RPMI7951 (cell line): Measurements from ENCODE around the gene RAB1B. TPM values are rescaled to one million over a fixed set of nuclear protein-coding genes. Genes with fewer than 3 reads are reported as not detected.

ENCODE experiments used
- DNase-seq: peaks from one replicate; pipeline ENCODE4 v3.0.0-alpha.2; 2012; ENCODE audit warnings: low read depth
- total RNA-seq: library from RNA; depleted of rRNA; stranded (reverse); fragments of >200 nt; shearing (Covaris generic); gene quantifications from 2 replicates; pipeline ENCODE4 v1.2.3, GENCODE V29; 2014; rRNA removed

RAB1B gene
- total RNA-seq, 1 experiment from 2014 or later = 161 TPM

DNA sequence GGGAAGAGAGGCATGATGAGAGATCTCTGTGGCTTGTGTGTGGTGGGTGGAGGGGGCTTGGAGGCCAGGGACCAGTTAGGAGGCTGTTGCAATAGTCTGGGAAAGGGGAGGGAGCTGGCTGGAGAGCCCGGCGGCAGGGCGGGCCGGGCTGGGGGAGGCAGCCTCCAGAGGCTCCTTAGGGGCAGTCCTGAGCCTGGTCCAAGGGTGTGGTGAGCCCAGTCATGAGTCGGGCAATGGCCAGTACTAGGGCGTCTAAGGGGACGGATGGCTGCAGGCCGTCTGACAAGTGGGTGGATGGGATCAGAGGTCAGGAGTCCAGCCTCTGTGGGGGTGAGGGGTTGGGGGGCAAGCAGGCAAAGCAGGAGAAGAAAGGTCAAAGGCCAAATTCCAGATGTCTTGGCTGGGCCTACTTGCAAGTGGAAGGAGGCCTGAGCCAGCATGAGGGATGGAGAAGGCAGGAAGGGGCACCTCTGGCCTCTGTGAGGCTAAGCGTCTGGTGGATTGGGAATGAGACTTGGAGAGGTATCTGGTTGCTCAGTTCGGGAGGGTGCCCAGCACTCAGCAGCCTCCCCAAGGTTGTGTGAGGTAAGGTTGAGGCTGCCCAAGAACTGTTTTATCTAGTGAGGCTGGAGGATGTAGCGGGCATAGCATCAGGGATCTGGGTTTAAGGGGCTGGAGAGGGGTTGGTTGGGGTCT is 54.4 kb downstream of the RAB1B start:
- DNase-seq = no peak

DNA sequence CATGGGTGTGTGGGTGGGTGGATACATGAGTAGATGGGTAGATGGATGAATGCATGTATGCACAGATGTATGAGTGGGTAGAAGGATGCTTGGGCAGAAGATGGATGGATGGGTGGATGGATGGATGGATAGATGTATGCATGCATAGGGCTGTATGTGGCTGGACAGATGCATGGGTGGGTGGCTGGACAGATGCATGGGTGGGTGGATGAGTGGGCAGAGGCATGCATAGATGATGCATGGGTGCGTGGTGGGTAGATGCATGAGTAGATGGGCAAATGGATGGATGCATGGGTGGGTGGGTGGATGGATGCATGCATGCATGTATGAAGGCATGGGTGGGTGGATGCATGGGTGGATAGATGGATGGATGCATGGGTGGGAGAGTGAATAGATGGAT is 55.2 kb downstream of the RAB1B start:
- no peak for DNase-seq

DNA sequence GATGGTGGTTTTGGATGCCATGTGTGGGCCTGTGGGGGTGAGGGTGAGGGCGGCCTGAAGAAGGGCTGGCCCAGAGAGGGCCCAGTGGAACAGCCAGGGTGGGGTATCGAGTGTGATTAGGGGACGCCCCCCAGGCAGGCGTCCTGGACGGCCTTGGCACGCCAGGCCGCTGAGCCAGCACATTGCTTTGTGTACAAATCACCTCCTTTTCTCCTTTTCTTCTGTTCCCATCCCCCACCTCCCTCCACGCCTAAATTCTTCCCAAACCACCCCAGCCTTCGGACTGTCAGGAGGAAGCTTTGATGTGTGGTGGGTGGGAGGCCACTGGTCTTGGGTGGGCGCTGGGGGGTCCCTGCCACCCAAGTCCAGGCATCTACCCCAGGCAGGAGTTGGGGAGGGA is 56.2 kb downstream of the RAB1B start:
- peak; percentile 67 for DNase-seq

GRCh38 chr11:66325263-66325671 is 56.8 kb downstream of the RAB1B start:
- peak; percentile 32 for DNase-seq

- DNase-seq = peak; percentile 58
These were observed 58.0 kb downstream of the RAB1B start for GRCh38 chr11:66326261-66327111.

Other genes with a start within 250 kb of the RAB1B start
- gene CATSPER1, start 242.2 kb upstream of the RAB1B start, total RNA-seq = 0.20 and 0.36 TPM in 2 replicates
- not detected in 2 replicates for gene GAL3ST3, start 219.5 kb upstream of the RAB1B start, total RNA-seq
- 198 and 205 TPM in 2 replicates for gene SF3B2, start 216.3 kb upstream of the RAB1B start, total RNA-seq
- 16.7 and 19.1 TPM in 2 replicates for gene PACS1, start 198.4 kb upstream of the RAB1B start, total RNA-seq
- 9.9 and 11.2 TPM in 2 replicates for gene KLC2, start 10.9 kb upstream of the RAB1B start, total RNA-seq
- gene CNIH2, start 9.5 kb downstream of the RAB1B start, total RNA-seq = 6.0 and 9.3 TPM in 2 replicates
- gene YIF1A, start 20.5 kb downstream of the RAB1B start, total RNA-seq = 119 and 167 TPM in 2 replicates
- 0.39 TPM in 1 of 2 replicates, not detected in the other for gene TMEM151A, start 23.3 kb downstream of the RAB1B start, total RNA-seq
- not detected in 2 replicates for gene CD248, start 48.4 kb downstream of the RAB1B start, total RNA-seq
- gene RIN1, start 67.8 kb downstream of the RAB1B start, total RNA-seq = 28.0 and 38.8 TPM in 2 replicates
- 91.7 and 92.6 TPM in 2 replicates for gene BRMS1, start 76.5 kb downstream of the RAB1B start, total RNA-seq
- gene B4GAT1, start 79.0 kb downstream of the RAB1B start, total RNA-seq = 49.3 and 50.5 TPM in 2 replicates
- 0.39 and 1.4 TPM in 2 replicates for gene SLC29A2, start 103.1 kb downstream of the RAB1B start, total RNA-seq
- not detected in 2 replicates for gene NPAS4, start 152.4 kb downstream of the RAB1B start, total RNA-seq
- 67.6 and 74.4 TPM in 2 replicates for gene MRPL11, start 170.2 kb downstream of the RAB1B start, total RNA-seq
- 6.6 TPM in 2 replicates for gene PELI3, start 198.3 kb downstream of the RAB1B start, total RNA-seq
- 36.8 and 46.4 TPM in 2 replicates for gene DPP3, start 211.8 kb downstream of the RAB1B start, total RNA-seq
- gene BBS1, start 242.0 kb downstream of the RAB1B start, total RNA-seq = 17.5 and 29.6 TPM in 2 replicates